H1 (cell line): Measurements from ENCODE around the gene TEKT1. TPM values are rescaled to one million over a fixed set of nuclear protein-coding genes. Genes with fewer than 3 reads are reported as not detected.

Experiments used
- CTCF ChIA-PET: fragments of 300-600 bp; sonication (Branson Sonifier 250); formaldehyde crosslinking; loops from one replicate; lab custom pipeline; 2021; ENCODE audit not compliant: partially characterized antibody; lab: Charles Lee
- POLR2A ChIA-PET: fragments of 300-600 bp; sonication (Branson Sonifier 250); formaldehyde crosslinking; loops from one replicate; lab custom pipeline; 2021; ENCODE audit warnings: inconsistent platforms; ENCODE audit not compliant: partially characterized antibody; lab: Charles Lee
- DNase-seq, 2 experiments: peaks; one replicate each; pipeline versions ENCODE4 v3.0.0 to v3.0.0-alpha.2; 2010 to 2022; ENCODE audit warnings: low spot score in 2 of 2, low read depth in 1 of 2, mixed read lengths in 1 of 2
- FAIRE-seq: peaks from 2 replicates; lab custom pipeline; 2011; peaks lifted over from hg19 to GRCh38; lab: Jason Lieb, UNC
- H2AFZ ChIP-seq: 2 replicates; pipeline ENCODE4 v1.8.1; 2012; ENCODE audit warnings: low read length, inconsistent platforms
- H2AK5ac ChIP-seq: 2 replicates; pipeline ENCODE4 v1.6.1; 2013; ENCODE audit warnings: low read depth, low read length
- H2BK120ac ChIP-seq: replicated peaks from 2 replicates; pipeline ENCODE3; 2013; ENCODE audit warnings: low read depth, low read length, inconsistent platforms
- H2BK12ac ChIP-seq: 2 replicates; pipeline ENCODE4 v1.6.1; 2013; ENCODE audit warnings: low read depth, low read length
- H2BK15ac ChIP-seq: 2 replicates; pipeline ENCODE4 v1.6.1; 2013; ENCODE audit warnings: low read length
- H2BK20ac ChIP-seq: 2 replicates; pipeline ENCODE4 v1.6.1; 2013; ENCODE audit warnings: low read length
- H2BK5ac ChIP-seq: 2 replicates; pipeline ENCODE4 v1.6.1; 2013; ENCODE audit warnings: low read depth, low read length
- H3K14ac ChIP-seq: 2 replicates; pipeline ENCODE4 v1.6.1; 2013; ENCODE audit warnings: inconsistent platforms; ENCODE audit not compliant: insufficient read length
- H3K18ac ChIP-seq: 2 replicates; pipeline ENCODE4 v1.6.1; 2013; ENCODE audit warnings: low read length; ENCODE audit errors: extremely low read depth
- H3K23ac ChIP-seq: 2 replicates; pipeline ENCODE4 v1.6.1; 2013; ENCODE audit warnings: inconsistent platforms; ENCODE audit not compliant: insufficient read length
- H3K23me2 ChIP-seq: 2 replicates; pipeline ENCODE4 v1.6.1; 2013; ENCODE audit warnings: low read depth, low read length
- H3K27ac ChIP-seq: 2 replicates; pipeline ENCODE4 v1.6.1; 2011; ENCODE audit warnings: low read depth, low read length, inconsistent platforms
- H3K27me3 ChIP-seq, 4 experiments: replicated peaks in 1 of 4; 1 replicate in 1 of 4; 2 replicates in 3 of 4; pipeline versions ENCODE4 v1.6.1 to v1.8.1; 2011 to 2013; ENCODE audit warnings: low read length in 3 of 4, mild to moderate bottlenecking in 3 of 4, inconsistent platforms in 2 of 4, mixed read lengths in 2 of 4, moderate library complexity in 1 of 4; ENCODE audit not compliant: control insufficient read depth in 3 of 4, insufficient read depth in 3 of 4; ENCODE audit errors: extremely low read depth in 1 of 4
- H3K36me3 ChIP-seq, 4 experiments: 2 replicates each; pipeline versions ENCODE4 v1.6.1 to v1.8.1; 2011 to 2013; ENCODE audit warnings: mild to moderate bottlenecking in 4 of 4, low read length in 3 of 4, moderate library complexity in 2 of 4, control low read depth in 1 of 4, inconsistent platforms in 1 of 4; ENCODE audit not compliant: insufficient read depth in 4 of 4, control insufficient read depth in 2 of 4
- H3K4ac ChIP-seq: replicated peaks from 2 replicates; pipeline ENCODE3; 2013; ENCODE audit warnings: low read length, low read depth, mixed read lengths, inconsistent platforms; ENCODE audit not compliant: insufficient read length
- H3K4me1 ChIP-seq, 4 experiments: replicated peaks in 1 of 4; 1 replicate in 1 of 4; 2 replicates in 3 of 4; pipeline versions ENCODE4 v1.6.1 to v1.8.1; 2011 to 2013; ENCODE audit warnings: low read length in 3 of 4, inconsistent platforms in 2 of 4, mixed read lengths in 1 of 4; ENCODE audit not compliant: insufficient read depth in 4 of 4, control insufficient read depth in 3 of 4
- H3K4me2 ChIP-seq, 2 experiments: 2 replicates each; pipeline versions ENCODE4 v1.6.1 to v1.8.1; 2011 to 2013; ENCODE audit warnings: low read depth in 2 of 2, low read length in 2 of 2, control low read depth in 1 of 2, inconsistent platforms in 1 of 2, mild to moderate bottlenecking in 1 of 2; ENCODE audit not compliant: insufficient read depth in 1 of 2
- H3K4me3 ChIP-seq, 4 experiments: fragments of 200-600, 300-600 bp in 1 of 4; sonication (generic), shearing (Covaris generic), sonication (Bioruptor Twin) in 1 of 4; 2 replicates each; pipeline versions ENCODE4 v1.5.1 to v1.8.1; 2011 to 2016; ENCODE audit warnings: low read length in 4 of 4, low read depth in 3 of 4, control low read depth in 2 of 4, inconsistent platforms in 2 of 4, mild to moderate bottlenecking in 2 of 4, mixed read lengths in 1 of 4, moderate library complexity in 1 of 4; ENCODE audit not compliant: insufficient read depth in 2 of 4; ENCODE audit errors: extremely low read depth in 1 of 4
- H3K56ac ChIP-seq: replicated peaks from 2 replicates; pipeline ENCODE3; 2013; ENCODE audit warnings: low read depth, mild to moderate bottlenecking, mixed read lengths, low read length, inconsistent platforms; ENCODE audit not compliant: insufficient read length
- H3K79me1 ChIP-seq: 2 replicates; pipeline ENCODE4 v1.6.1; 2013; ENCODE audit warnings: low read depth, low read length, control low read depth
- H3K79me2 ChIP-seq, 2 experiments: 2 replicates each; pipeline versions ENCODE4 v1.6.1 to v1.8.1; 2012 to 2013; ENCODE audit warnings: low read length in 2 of 2, mild to moderate bottlenecking in 2 of 2, inconsistent platforms in 1 of 2; ENCODE audit not compliant: insufficient read depth in 2 of 2, control insufficient read depth in 1 of 2
- H3K9ac ChIP-seq, 4 experiments: replicated peaks in 1 of 4; 1 replicate in 1 of 4; 2 replicates in 3 of 4; pipeline versions ENCODE4 v1.6.1 to v1.8.1; 2011 to 2013; ENCODE audit warnings: low read depth in 3 of 4, low read length in 3 of 4, control low read depth in 2 of 4, mild to moderate bottlenecking in 2 of 4, moderate library complexity in 2 of 4, inconsistent platforms in 1 of 4; ENCODE audit errors: extremely low read depth in 1 of 4
- H3K9me3 ChIP-seq, 2 experiments: 2 replicates each; pipeline versions ENCODE4 v1.6.1 to v1.8.1; 2012 to 2013; ENCODE audit warnings: mild to moderate bottlenecking in 2 of 2, moderate library complexity in 2 of 2, control low read depth in 1 of 2, inconsistent platforms in 1 of 2, low read depth in 1 of 2, low read length in 1 of 2, mixed read lengths in 1 of 2; ENCODE audit not compliant: insufficient read depth in 2 of 2
- H4K20me1 ChIP-seq, 2 experiments: replicated peaks in 1 of 2; 2 replicates each; pipeline versions ENCODE3 to v1.8.1; 2011 to 2013; ENCODE audit warnings: inconsistent platforms in 2 of 2, low read length in 2 of 2, mild to moderate bottlenecking in 1 of 2; ENCODE audit not compliant: insufficient read depth in 2 of 2, control insufficient read depth in 1 of 2
- H4K5ac ChIP-seq: 2 replicates; pipeline ENCODE4 v1.6.1; 2013; ENCODE audit warnings: low read length, low read depth, mixed read lengths, inconsistent platforms; ENCODE audit not compliant: insufficient read length
- H4K8ac ChIP-seq: 2 replicates; pipeline ENCODE4 v1.8.0; 2013; ENCODE audit warnings: mild to moderate bottlenecking, moderate library complexity, low read length, inconsistent platforms; ENCODE audit not compliant: insufficient read depth; ENCODE audit errors: extremely low read depth
- H4K91ac ChIP-seq: replicated peaks from 2 replicates; pipeline ENCODE3; 2013; ENCODE audit warnings: low read length, mixed read lengths, inconsistent platforms; ENCODE audit not compliant: insufficient read length
- BRCA1 ChIP-seq: IDR thresholded peaks from 2 replicates; pipeline ENCODE4 v1.6.1; 2012; ENCODE audit warnings: low read depth, low read length, improper control_type of control experiment
- HDAC6 ChIP-seq: IDR thresholded peaks from one replicate; pipeline ENCODE4 v1.7.1; 2012; ENCODE audit warnings: low read depth, mild to moderate bottlenecking, inconsistent platforms, low read length, moderate library complexity
- RAD21 ChIP-seq, 2 experiments: IDR thresholded peaks in 1 of 2; conservative IDR thresholded peaks in 1 of 2; 2 replicates each; pipeline ENCODE4 v1.6.1; 2011; ENCODE audit warnings: low read depth in 2 of 2, low read length in 2 of 2, improper control_type of control experiment in 1 of 2, inconsistent platforms in 1 of 2, mild to moderate bottlenecking in 1 of 2, moderate library complexity in 1 of 2
- RFX5 ChIP-seq: IDR thresholded peaks from 2 replicates; pipeline ENCODE4 v1.6.1; 2011; ENCODE audit warnings: low read depth, low read length, improper control_type of control experiment, borderline replicate concordance
- YY1 ChIP-seq: IDR thresholded peaks from 2 replicates; pipeline ENCODE4 v1.6.1; 2011; ENCODE audit warnings: low read depth, mild to moderate bottlenecking, low read length
- WGBS, 2 experiments: shearing (Covaris generic) in 1 of 2; methylation state at CpG; one replicate each; pipeline versions ENCODE4 v1.1.6 to v1.1.7; 2013 to 2015; ENCODE audit warnings: low lambda C conversion rate in 2 of 2, mixed read lengths in 2 of 2, inconsistent platforms in 1 of 2, low coverage in 1 of 2, missing lambda C conversion rate in 1 of 2; ENCODE audit not compliant: insufficient replicate concordance in 2 of 2, insufficient coverage in 1 of 2, insufficient read length in 1 of 2; ENCODE audit errors: extremely low coverage in 1 of 2, missing lambda C conversion rate in 1 of 2; 5-methylcytosine and 5-hydroxymethylcytosine counted together
- polyA plus RNA-seq, 7 experiments: library from polyadenylated mRNA; depleted of rRNA in 3 of 7; stranded (reverse) in 5 of 7; unstranded in 2 of 7; fragments of >200 nt in 5 of 7; fragments of 200-250 nt in 2 of 7; gene quantifications; 1 replicate in 5 of 7; 2 replicates in 1 of 7; 4 replicates in 1 of 7; pipeline versions ENCODE4 v1.2.1 to v1.2.3, GENCODE V29; 2011 to 2013; ENCODE audit warnings: missing spikeins in 2 of 7, mixed read lengths in 2 of 7
- total RNA-seq: library from RNA; stranded (reverse); fragmentation: NEBNext Ultra II Directional; extraction: Animal tissue kit (Norgen Biotek cat#: 25700); gene quantifications from 2 replicates; pipeline ENCODE4 v1.2.1, GENCODE V29; 2021
- TF ChIP-seq, protein P1 (sequence below): IDR thresholded peaks from 2 replicates; pipeline ENCODE4 v1.6.1; 2011; ENCODE audit warnings: low read length, improper control_type of control experiment

Gene TEKT1
- total and polyA plus RNA-seq, 2 of the 8 experiments (the other 6 are each of a cell fraction or from before 2014, with no cell fraction given), result not detected

- 91% methylated on average over 7 of the region's 13 CpGs; no CpG with 5 or more reads in 1 of the 2 experiments for WGBS, 2 experiments
- H3K23me2 ChIP-seq, result 0 out of 2 replicates have a peak, but pooled peaks cover 1% of the 10 kb centered on the region
- H2AFZ ChIP-seq, result no peak overlapping the region
Observed at GRCh38 chr17:6756425-6757031, 75.0 kb downstream of the TEKT1 start.

More at GRCh38 chr17:6756425-6757031, 75.0 kb downstream of the TEKT1 start:
- DNase-seq (no peak), FAIRE-seq (no peak)
- Histone ChIP-seq H4K20me1 (no peaks in the 10 kb centered on the region), H3K4me3 (no peak overlapping the region), H3K79me1 (no peaks in the 10 kb centered on the region), H3K56ac (no peak overlapping the region), H3K4me2 (no peak overlapping the region), H2BK20ac (no peak overlapping the region), H3K4ac (no peak overlapping the region), H3K27ac (no peak overlapping the region), H3K79me2 (no peaks in the 10 kb centered on the region), H3K14ac (no peak overlapping the region), H3K18ac (no peak overlapping the region), H3K9me3 (no peaks in the 10 kb centered on the region), H3K23ac (no peak overlapping the region), H3K9ac (no peak overlapping the region), H3K27me3 (no peaks in the 10 kb centered on the region; a peak in 1 of 7 replicates), H3K4me1 (peaks cover 0 to 12% (median 3%) of the 10 kb centered on the region in 4 experiments; a peak in 4 of 7 replicates), H4K5ac (no peak overlapping the region), H2BK5ac (no peak overlapping the region), H2AK5ac (no peak overlapping the region), H4K8ac (no peak overlapping the region), H2BK120ac (no peak overlapping the region), H4K91ac (no peak overlapping the region), H2BK15ac (no peak overlapping the region), H2BK12ac (no peak overlapping the region), H3K36me3 (no peaks in the 10 kb centered on the region)
- CTCF ChIA-PET, result interaction anchor here (1.1 to 1.7 kb wide), 3 partner anchors 21 to 97 kb away, joined by 4 read pairs; no protein-coding TSS in a partner anchor
- POLR2A ChIA-PET, result no interaction called here
- no peak for TF ChIP-seq HDAC6
- TF ChIP-seq, protein P1, sequence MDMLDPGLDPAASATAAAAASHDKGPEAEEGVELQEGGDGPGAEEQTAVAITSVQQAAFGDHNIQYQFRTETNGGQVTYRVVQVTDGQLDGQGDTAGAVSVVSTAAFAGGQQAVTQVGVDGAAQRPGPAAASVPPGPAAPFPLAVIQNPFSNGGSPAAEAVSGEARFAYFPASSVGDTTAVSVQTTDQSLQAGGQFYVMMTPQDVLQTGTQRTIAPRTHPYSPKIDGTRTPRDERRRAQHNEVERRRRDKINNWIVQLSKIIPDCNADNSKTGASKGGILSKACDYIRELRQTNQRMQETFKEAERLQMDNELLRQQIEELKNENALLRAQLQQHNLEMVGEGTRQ, result no peak
- TF ChIP-seq RFX5, result no peak
- TF ChIP-seq YY1, result no peak
- TF ChIP-seq BRCA1, result no peak
- no peak for TF ChIP-seq RAD21 (IDR thresholded peaks at IDR 0.05 in 1 of 2, conservative IDR thresholded peaks at IDR 0.05 in 1 of 2; ENCODE audit: low read depth in 2 of 2, low read length in 2 of 2)
